K562 (cell line): ENCODE measurements around the gene CAPN8. TPM values are rescaled to one million over a fixed set of nuclear protein-coding genes. Genes with fewer than 3 reads are reported as not detected.
A peak's percentile ranks its signal among the peaks of the same experiment; 100 is the strongest.

ENCODE experiments used
- ARID4B ChIP-seq: sonication (generic); formaldehyde crosslinking; IDR thresholded peaks from 2 replicates; pipeline ENCODE4 v1.8.0; 2022; ENCODE audit warnings: mild to moderate bottlenecking, missing genetic modification reagents
- ATF7 ChIP-seq: fragments of 450-650 bp; IDR thresholded peaks from 2 replicates; pipeline ENCODE4 v1.7.1; 2014; ENCODE audit warnings: mild to moderate bottlenecking, moderate library complexity
- BRF1 ChIP-seq: IDR thresholded peaks from 3 replicates; pipeline ENCODE4 v1.6.1; 2011; ENCODE audit warnings: borderline replicate concordance, mild to moderate bottlenecking; ENCODE audit not compliant: insufficient read length; ENCODE audit errors: extremely low read depth
- CBX8 ChIP-seq: fragments of 200-600 bp; sonication (generic); IDR thresholded peaks from 2 replicates; pipeline ENCODE4 v1.6.1; 2012; ENCODE audit warnings: borderline replicate concordance, mixed run types, low read depth, mild to moderate bottlenecking, moderate library complexity, mixed read lengths, low read length, control low read depth, inconsistent platforms; ENCODE audit not compliant: poor library complexity, severe bottlenecking; ENCODE audit errors: extremely low read depth
- E2F8 ChIP-seq: fragments of 450-650 bp; IDR thresholded peaks from 2 replicates; pipeline ENCODE4 v1.7.1; 2018; ENCODE audit warnings: mild to moderate bottlenecking, low read depth; ENCODE audit not compliant: partially characterized antibody
- HNRNPLL ChIP-seq: fragments of 200-400 bp; formaldehyde crosslinking; IDR thresholded peaks from 2 replicates; pipeline ENCODE4 v1.6.1; 2017; ENCODE audit warnings: low read length, low read depth, mild to moderate bottlenecking; ENCODE audit not compliant: poor library complexity, severe bottlenecking
- NFIC ChIP-seq: fragments of 450-650 bp; IDR thresholded peaks from 2 replicates; pipeline ENCODE4 v1.6.1; 2017; ENCODE audit warnings: mild to moderate bottlenecking, inconsistent platforms
- RUNX1 ChIP-seq: sonication (generic); IDR thresholded peaks from 2 replicates; pipeline ENCODE4 v1.6.1; 2016; ENCODE audit warnings: antibody characterized with exemption, low read depth
- SMARCA4 ChIP-seq: fragments of 450-650 bp; IDR thresholded peaks from 2 replicates; pipeline ENCODE4 v1.6.1; 2016
- TSC22D4 ChIP-seq: fragments of 450-650 bp; IDR thresholded peaks from 2 replicates; pipeline ENCODE4 v1.6.1; 2016; ENCODE audit warnings: missing genetic modification characterization, missing biosample characterization, control low read depth
- ZBTB43 ChIP-seq: sonication (generic); formaldehyde crosslinking; IDR thresholded peaks from 2 replicates; pipeline ENCODE4 v1.8.0; 2023; ENCODE audit warnings: mild to moderate bottlenecking, missing genetic modification reagents
- ZBTB7A ChIP-seq: IDR thresholded peaks from 2 replicates; pipeline ENCODE4 v1.6.1; 2011; ENCODE audit warnings: low read depth, mild to moderate bottlenecking, low read length, moderate library complexity, borderline replicate concordance; ENCODE audit not compliant: control insufficient read depth
- ZNF253 ChIP-seq: fragments of 250-450 bp; sonication (Bioruptor Pico); conservative IDR thresholded peaks from 2 replicates; pipeline ENCODE4 v1.6.1; 2021; ENCODE audit warnings: mild to moderate bottlenecking
- ZNF644 ChIP-seq: fragments of 200-800 bp; sonication (Bioruptor generic); IDR thresholded peaks from 2 replicates; pipeline ENCODE4 v1.6.1; 2016; ENCODE audit warnings: low read depth, missing genetic modification characterization, missing compliant biosample characterization
- polyA plus RNA-seq, 8 experiments: library from polyadenylated mRNA; depleted of rRNA in 4 of 8; stranded (reverse) in 5 of 8; unstranded in 3 of 8; fragments of >200 nt; fragmentation: Nextera tagmentation in 2 of 8; fragmentation: Illumina TruSeq in 1 of 8; extraction: Ambion mirVana in 2 of 8; extraction: Trizol in 1 of 8; gene quantifications; 2 replicates each; pipeline versions ENCODE4 v1.2.1 to v1.2.3, GENCODE V29; 2011 to 2014; ENCODE audit warnings: inconsistent platforms in 1 of 8, missing spikeins in 1 of 8
- total RNA-seq, 7 experiments: library from RNA; depleted of rRNA in 6 of 7; stranded (reverse); fragments of >200 nt in 6 of 7; fragmentation: Illumina TruSeq in 2 of 7; extraction: Trizol in 2 of 7; gene quantifications; 2 replicates each; pipeline versions ENCODE4 v1.2.1 to v1.2.3, GENCODE V29; 2011 to 2021; ENCODE audit warnings: low replicate concordance in 1 of 7
- TF ChIP-seq, protein P1 (sequence below): fragments of 250-450 bp; sonication (Bioruptor Pico); IDR thresholded peaks from 2 replicates; pipeline ENCODE4 v1.8.0; 2022; ENCODE audit warnings: moderate library complexity, mild to moderate bottlenecking, inconsistent platforms

CAPN8 gene
- total and polyA plus RNA-seq, 9 of the 15 experiments (the other 6 are each of a cell fraction or from before 2014, with no cell fraction given) = 0.06 TPM; not detected in 8

DNA sequence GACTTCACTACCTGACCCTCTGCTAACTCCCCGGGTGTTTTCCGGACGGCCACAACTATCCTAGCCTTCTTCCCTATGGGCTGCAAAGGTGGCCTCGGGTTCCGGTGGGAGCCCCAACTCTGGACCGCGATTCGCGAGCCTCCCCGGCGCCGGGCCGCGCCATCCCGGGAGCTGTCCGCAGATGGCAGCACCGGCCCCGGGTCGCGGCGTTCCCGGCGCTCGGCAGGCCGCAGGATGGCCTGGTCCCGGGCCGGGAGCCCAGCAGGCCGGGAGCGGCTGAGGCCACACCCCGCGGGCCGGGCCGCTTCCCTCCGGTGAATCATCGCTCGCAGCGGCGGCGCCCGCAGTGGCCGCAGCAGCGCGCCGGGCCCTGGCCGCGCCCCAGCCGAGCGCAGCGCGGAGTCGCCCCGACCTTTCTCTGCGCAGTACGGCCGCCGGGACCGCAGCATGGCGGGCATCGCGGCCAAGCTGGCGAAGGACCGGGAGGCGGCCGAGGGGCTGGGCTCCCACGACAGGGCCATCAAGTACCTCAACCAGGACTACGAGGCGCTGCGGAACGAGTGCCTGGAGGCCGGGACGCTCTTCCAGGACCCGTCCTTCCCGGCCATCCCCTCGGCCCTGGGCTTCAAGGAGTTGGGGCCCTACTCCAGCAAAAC lies 46.8 kb upstream of the CAPN8 start, which contains the start of gene CAPN2 (continued):
- TF ChIP-seq ARID4B (no peak; the same call in 1 of the 2 replicates), BRF1 (no peak), ZBTB43 (0 out of 2 replicates have a peak, but pooled peaks have one; percentile 40), SMARCA4 (no peak), ZNF253 (CRISPR knock-in tag) (no peak), ZNF644 (tag) (no peak), ZBTB7A (peak; percentile 61), RUNX1 (no peak), E2F8 (no peak), CBX8 (no peak), NFIC (no peak; the same call in 1 of the 2 replicates), HNRNPLL (peak; percentile 75), TSC22D4 (tag) (no peak), ATF7 (peak; percentile 83)
- TF ChIP-seq, protein P1, sequence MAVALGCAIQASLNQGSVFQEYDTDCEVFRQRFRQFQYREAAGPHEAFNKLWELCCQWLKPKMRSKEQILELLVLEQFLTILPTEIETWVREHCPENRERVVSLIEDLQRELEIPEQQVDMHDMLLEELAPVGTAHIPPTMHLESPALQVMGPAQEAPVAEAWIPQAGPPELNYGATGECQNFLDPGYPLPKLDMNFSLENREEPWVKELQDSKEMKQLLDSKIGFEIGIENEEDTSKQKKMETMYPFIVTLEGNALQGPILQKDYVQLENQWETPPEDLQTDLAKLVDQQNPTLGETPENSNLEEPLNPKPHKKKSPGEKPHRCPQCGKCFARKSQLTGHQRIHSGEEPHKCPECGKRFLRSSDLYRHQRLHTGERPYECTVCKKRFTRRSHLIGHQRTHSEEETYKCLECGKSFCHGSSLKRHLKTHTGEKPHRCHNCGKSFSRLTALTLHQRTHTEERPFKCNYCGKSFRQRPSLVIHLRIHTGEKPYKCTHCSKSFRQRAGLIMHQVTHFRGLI (CRISPR knock-in tag) = no peak
